Natural killer cell (primary cell): ENCODE measurements around the gene MPRIP. TPM values are rescaled to one million over a fixed set of nuclear protein-coding genes. Genes with fewer than 3 reads are reported as not detected.
"Not testable (repeated sequence)": the region's sequence is repeated elsewhere in the genome, so short reads cannot be mapped to it uniquely, and the experiment has no call there.

ENCODE experiments used
- ATAC-seq, 3 donors: fragments of 150-1000 bp in 2 of 3; fragments of 200-7000 bp in 1 of 3; cut with Tn5 transposase; 1 replicate in 1 of 3; 2 replicates in 2 of 3; pipeline ENCODE4 v1.10.0; 2021; ENCODE audit warnings: mild to moderate bottlenecking in 2 of 3, moderate library complexity in 2 of 3
- DNase-seq, 2 donors: peaks; one replicate each; pipeline versions ENCODE4 v3.0.0 to v3.0.0-alpha.2; 2013 to 2021; ENCODE audit warnings: mixed read lengths in 1 of 2
- H3K27ac ChIP-seq: one replicate; pipeline ENCODE4 v1.5.1; 2013; ENCODE audit warnings: mild to moderate bottlenecking, low read length
- H3K27me3 ChIP-seq: one replicate; pipeline ENCODE4 v1.6.1; 2013; ENCODE audit warnings: low read length; ENCODE audit not compliant: control insufficient read depth, insufficient read depth
- H3K36me3 ChIP-seq: one replicate; pipeline ENCODE4 v1.6.1; 2013; ENCODE audit warnings: low read length; ENCODE audit not compliant: control insufficient read depth, insufficient read depth
- H3K4me1 ChIP-seq: one replicate; pipeline ENCODE4 v1.6.1; 2013; ENCODE audit warnings: low read length; ENCODE audit not compliant: control insufficient read depth, insufficient read depth
- H3K4me3 ChIP-seq: one replicate; pipeline ENCODE4 v1.5.1; 2013; ENCODE audit warnings: low read length
- H3K9me3 ChIP-seq: one replicate; pipeline ENCODE4 v1.6.1; 2013; ENCODE audit warnings: low read length; ENCODE audit not compliant: control insufficient read depth, insufficient read depth
- H3K27ac Mint-ChIP-seq, 2 donors: one replicate each; pipeline ENCODE4 v1.8.0; 2022; ENCODE audit warnings: mild to moderate bottlenecking in 2 of 2, mixed read lengths in 2 of 2, moderate library complexity in 1 of 2
- H3K27me3 Mint-ChIP-seq, 2 donors: one replicate each; pipeline ENCODE4 v1.8.0; 2022; ENCODE audit warnings: low read depth in 2 of 2, mixed read lengths in 2 of 2
- H3K36me3 Mint-ChIP-seq: one replicate; pipeline ENCODE4 v1.8.0; 2022; ENCODE audit warnings: mixed read lengths
- H3K4me1 Mint-ChIP-seq, 2 donors: one replicate each; pipeline ENCODE4 v1.8.0; 2022; ENCODE audit warnings: mixed read lengths in 2 of 2
- H3K4me3 Mint-ChIP-seq: one replicate; pipeline ENCODE4 v1.8.0; 2022; ENCODE audit warnings: mild to moderate bottlenecking, moderate library complexity, mixed read lengths
- H3K9me3 Mint-ChIP-seq, 2 donors: one replicate each; pipeline ENCODE4 v1.8.0; 2022; ENCODE audit warnings: mixed read lengths in 2 of 2
- WGBS: methylation state at CpG from one replicate; pipeline ENCODE4 v1.1.7; 2013; ENCODE audit warnings: missing lambda C conversion rate; ENCODE audit not compliant: insufficient coverage; 5-methylcytosine and 5-hydroxymethylcytosine counted together
- intact Hi-C: fragments of 100-400 bp; cut with micrococcal nuclease; formaldehyde crosslinking; loops from one replicate; pipeline ENCODE4 v1.14.2; 2022
- total RNA-seq, 4 donors: library from RNA; stranded (reverse); fragments of 120-200 nt in 1 of 4; gene quantifications; one replicate each; pipeline versions ENCODE4 v1.2.3 to v1.2.4, GENCODE V29; 2013 to 2022
- TF ChIP-seq, protein P1 (sequence below): fragments of 200-600 bp; IDR thresholded peaks from one replicate; pipeline ENCODE4 v1.8.0; 2022; ENCODE audit warnings: antibody characterized with exemption

Gene MPRIP
- total RNA-seq, 3 donors from 2014 or later (not counting 1 experiment from before 2014, with no cell fraction given) = 225 to 272 (median 229) TPM

DNA sequence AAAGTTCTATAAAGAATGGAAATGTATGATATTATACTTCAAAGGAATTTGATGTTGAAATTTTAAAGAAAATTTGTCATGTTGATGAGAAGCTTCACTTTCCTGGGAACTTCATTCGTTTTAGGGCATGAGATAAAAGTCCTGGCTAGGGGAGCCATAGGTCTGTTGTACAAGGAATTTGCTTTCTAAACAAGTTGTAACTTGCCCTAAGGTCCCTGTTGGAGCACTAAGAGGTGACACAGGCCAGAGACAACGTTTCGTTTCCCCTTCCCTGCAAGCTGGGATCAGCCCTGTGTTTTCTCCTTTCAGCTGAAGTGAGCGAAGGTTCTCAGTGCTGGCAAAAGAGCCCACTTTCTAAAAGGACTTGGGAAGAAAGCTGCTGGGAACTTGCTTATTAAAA, 147.3 kb downstream of the MPRIP start:
- no peak for ATAC-seq
- intact Hi-C loops = no loop called here
- H3K27me3 ChIP-seq = no peaks in the 10 kb centered on the region

DNA sequence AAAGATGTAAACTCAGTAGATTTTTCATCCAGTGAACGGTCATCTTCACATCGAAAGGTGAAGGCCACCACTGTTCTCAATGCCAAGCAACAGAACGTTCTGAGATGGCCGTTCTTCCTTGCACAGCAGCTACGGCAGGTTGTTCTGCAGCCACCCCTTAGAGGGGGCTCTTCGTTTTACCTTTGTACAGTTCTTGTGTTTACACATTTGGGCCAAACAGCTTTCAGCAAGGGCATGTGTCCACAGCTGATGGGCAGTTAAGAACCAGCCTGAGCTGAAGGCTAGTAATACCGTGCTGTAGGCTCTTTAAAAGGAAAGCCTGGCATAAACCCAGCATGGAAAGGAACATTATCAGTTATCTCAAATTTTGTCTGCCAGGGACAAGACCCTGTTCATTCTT, 147.9 kb downstream of the MPRIP start:
- Histone ChIP-seq H3K4me3 (no peak overlapping the region), H3K4me1 (peaks cover 4% of the 10 kb centered on the region), H3K27me3 (no peaks in the 10 kb centered on the region), H3K9me3 (no peaks in the 10 kb centered on the region), H3K36me3 (peaks cover 21% of the 10 kb centered on the region), H3K27ac (no peak overlapping the region)
- no peak for DNase-seq
- no peak for ATAC-seq
- H3K4me3 Mint-ChIP-seq = no peak overlapping the region
- H3K9me3 Mint-ChIP-seq = no peaks in the 10 kb centered on the region
- 91% methylated on average over 7 of the region's 7 CpGs for WGBS
- H3K27ac Mint-ChIP-seq = no peak overlapping the region
- H3K27me3 Mint-ChIP-seq = no peaks in the 10 kb centered on the region
- intact Hi-C loops = no loop called here
- no peaks in the 10 kb centered on the region for H3K36me3 Mint-ChIP-seq
- peaks cover 9 to 12% of the 10 kb centered on the region in 2 donors for H3K4me1 Mint-ChIP-seq
- TF ChIP-seq, protein P1, sequence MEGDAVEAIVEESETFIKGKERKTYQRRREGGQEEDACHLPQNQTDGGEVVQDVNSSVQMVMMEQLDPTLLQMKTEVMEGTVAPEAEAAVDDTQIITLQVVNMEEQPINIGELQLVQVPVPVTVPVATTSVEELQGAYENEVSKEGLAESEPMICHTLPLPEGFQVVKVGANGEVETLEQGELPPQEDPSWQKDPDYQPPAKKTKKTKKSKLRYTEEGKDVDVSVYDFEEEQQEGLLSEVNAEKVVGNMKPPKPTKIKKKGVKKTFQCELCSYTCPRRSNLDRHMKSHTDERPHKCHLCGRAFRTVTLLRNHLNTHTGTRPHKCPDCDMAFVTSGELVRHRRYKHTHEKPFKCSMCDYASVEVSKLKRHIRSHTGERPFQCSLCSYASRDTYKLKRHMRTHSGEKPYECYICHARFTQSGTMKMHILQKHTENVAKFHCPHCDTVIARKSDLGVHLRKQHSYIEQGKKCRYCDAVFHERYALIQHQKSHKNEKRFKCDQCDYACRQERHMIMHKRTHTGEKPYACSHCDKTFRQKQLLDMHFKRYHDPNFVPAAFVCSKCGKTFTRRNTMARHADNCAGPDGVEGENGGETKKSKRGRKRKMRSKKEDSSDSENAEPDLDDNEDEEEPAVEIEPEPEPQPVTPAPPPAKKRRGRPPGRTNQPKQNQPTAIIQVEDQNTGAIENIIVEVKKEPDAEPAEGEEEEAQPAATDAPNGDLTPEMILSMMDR = no peak

More for the DNA sequence above, 147.3 kb downstream of the MPRIP start:
- 67% methylated on average over 4 of the region's 4 CpGs for WGBS
- Histone ChIP-seq H3K4me3 (no peak overlapping the region), H3K36me3 (peaks cover 21% of the 10 kb centered on the region), H3K4me1 (peaks cover 10% of the 10 kb centered on the region), H3K9me3 (no peaks in the 10 kb centered on the region), H3K27ac (no peak overlapping the region)
- TF ChIP-seq, protein P1 = no peak
- Mint-ChIP-seq H3K27ac (no peak overlapping the region), H3K4me3 (no peak overlapping the region), H3K4me1 (peaks cover 15 to 18% of the 10 kb centered on the region in 2 donors), H3K36me3 (no peaks in the 10 kb centered on the region), H3K9me3 (no peaks in the 10 kb centered on the region), H3K27me3 (no peaks in the 10 kb centered on the region)
- DNase-seq = no peak

DNA sequence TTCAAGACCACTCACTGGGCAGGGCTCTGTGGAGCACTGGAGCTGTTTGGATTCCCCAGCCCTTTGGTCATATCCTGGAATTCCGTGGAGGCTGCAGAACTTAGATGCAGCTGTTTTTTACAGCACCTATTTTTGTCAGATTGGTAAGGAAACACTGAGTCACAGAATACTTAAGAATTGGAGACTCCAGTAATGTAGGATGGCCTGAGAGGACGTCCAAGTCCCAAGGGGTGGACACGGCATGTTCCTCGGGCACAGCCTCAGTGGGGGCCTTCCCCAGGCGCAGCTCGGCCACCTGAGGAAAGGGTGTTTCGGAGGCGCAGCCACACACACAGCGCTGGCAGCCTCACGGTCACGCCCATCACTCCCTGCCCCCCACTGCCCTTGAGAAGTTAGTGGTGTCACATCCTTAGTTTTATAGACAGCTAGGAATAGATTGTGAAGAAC, 149.1 kb downstream of the MPRIP start:
- Histone ChIP-seq H3K4me3 (no peak overlapping the region), H3K36me3 (peaks cover 18% of the 10 kb centered on the region), H3K27ac (no peak overlapping the region), H3K4me1 (no peaks in the 10 kb centered on the region), H3K27me3 (no peaks in the 10 kb centered on the region), H3K9me3 (no peaks in the 10 kb centered on the region)
- H3K36me3 Mint-ChIP-seq = no peaks in the 10 kb centered on the region
- no peak overlapping the region for H3K4me3 Mint-ChIP-seq
- intact Hi-C loops = no loop called here
- DNase-seq = no peak
- 86% methylated on average over 10 of the region's 11 CpGs for WGBS
- H3K27ac Mint-ChIP-seq = no peak overlapping the region
- H3K9me3 Mint-ChIP-seq = no peaks in the 10 kb centered on the region
- no peaks in the 10 kb centered on the region for H3K27me3 Mint-ChIP-seq
- ATAC-seq = no peak
- TF ChIP-seq, protein P1 = no peak
- no peaks in the 10 kb centered on the region for H3K4me1 Mint-ChIP-seq

DNA sequence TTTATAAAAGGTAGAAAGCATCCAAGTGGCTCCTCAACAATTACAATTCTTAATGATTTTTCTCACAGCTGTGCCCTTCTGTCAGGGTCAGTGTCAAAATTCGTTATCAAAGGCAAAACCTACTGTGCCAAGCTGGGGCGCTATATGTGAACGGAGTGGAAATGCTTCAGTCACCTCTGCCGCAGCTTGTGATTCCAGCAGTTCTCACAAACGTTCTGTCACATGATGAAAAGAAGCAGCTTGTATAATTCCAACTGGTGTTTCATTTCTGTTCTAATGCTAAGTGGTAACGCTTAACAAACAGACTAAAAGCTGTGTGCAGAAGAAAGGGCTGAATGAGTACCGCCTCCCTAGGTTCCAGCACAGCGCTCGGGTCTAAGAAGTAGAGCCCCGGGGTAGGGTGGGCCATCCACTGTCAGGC, 149.7 kb downstream of the MPRIP start:
- Histone ChIP-seq H3K27me3 (no peaks in the 10 kb centered on the region), H3K4me3 (no peak overlapping the region), H3K9me3 (no peaks in the 10 kb centered on the region), H3K27ac (no peak overlapping the region), H3K4me1 (no peaks in the 10 kb centered on the region), H3K36me3 (peaks cover 15% of the 10 kb centered on the region)
- no peak overlapping the region for H3K27ac Mint-ChIP-seq
- DNase-seq (no peak), ATAC-seq (no peak)
- no peaks in the 10 kb centered on the region for H3K36me3 Mint-ChIP-seq
- WGBS = 87% methylated on average over 9 of the region's 10 CpGs
- TF ChIP-seq, protein P1 = no peak
- no peaks in the 10 kb centered on the region for H3K9me3 Mint-ChIP-seq
- H3K4me1 Mint-ChIP-seq = no peaks in the 10 kb centered on the region
- intact Hi-C loops = no loop called here
- no peaks in the 10 kb centered on the region for H3K27me3 Mint-ChIP-seq
- H3K4me3 Mint-ChIP-seq = no peak overlapping the region

DNA sequence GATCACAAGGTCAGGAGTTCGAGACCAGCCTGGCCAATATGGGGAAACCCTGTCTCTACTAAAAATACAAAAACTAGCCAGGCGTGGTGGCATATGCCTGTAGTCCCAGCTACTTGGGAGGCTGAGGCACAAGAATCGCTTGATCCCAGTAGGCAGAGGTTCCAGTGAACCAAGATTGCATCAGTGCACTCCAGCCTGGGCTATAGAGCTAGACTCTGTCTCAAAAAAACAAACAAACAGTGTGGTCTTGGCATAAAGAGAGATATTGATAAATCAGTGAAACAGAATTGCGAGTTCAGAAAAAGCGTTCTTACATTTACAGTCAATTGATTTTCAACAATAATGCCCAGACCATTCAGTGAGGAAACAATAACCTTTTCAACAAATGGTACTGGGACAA, 153.2 kb downstream of the MPRIP start:
- 89% methylated on average over 5 of the region's 5 CpGs for WGBS
- H3K4me1 ChIP-seq, H3K4me1 Mint-ChIP-seq, H3K4me3 Mint-ChIP-seq, H3K9me3 Mint-ChIP-seq, DNase-seq, H3K4me3 ChIP-seq, intact Hi-C loops, H3K27me3 Mint-ChIP-seq, H3K27ac Mint-ChIP-seq, H3K27ac ChIP-seq, H3K36me3 ChIP-seq, H3K9me3 ChIP-seq, H3K27me3 ChIP-seq, ATAC-seq, H3K36me3 Mint-ChIP-seq: not testable (repeated sequence)
